Glutamatergic neuron (in vitro differentiated cells): ENCODE measurements around the gene FOSL2. TPM values are rescaled to one million over a fixed set of nuclear protein-coding genes. Genes with fewer than 3 reads are reported as not detected.

Experiments used
- DNase-seq: peaks from one replicate; pipeline ENCODE4 v3.0.0; 2022
- H3K27ac Mint-ChIP-seq: one replicate; pipeline ENCODE4 v1.8.0; 2020; ENCODE audit warnings: mild to moderate bottlenecking, mixed read lengths, inconsistent platforms; ENCODE audit not compliant: unreplicated experiment
- H3K27me3 Mint-ChIP-seq: one replicate; pipeline ENCODE4 v1.8.0; 2020; ENCODE audit warnings: mild to moderate bottlenecking, moderate library complexity, mixed read lengths, inconsistent platforms; ENCODE audit not compliant: unreplicated experiment
- H3K36me3 Mint-ChIP-seq: one replicate; pipeline ENCODE4 v1.8.0; 2020; ENCODE audit warnings: mild to moderate bottlenecking, mixed read lengths, inconsistent platforms; ENCODE audit not compliant: unreplicated experiment
- H3K4me1 Mint-ChIP-seq: one replicate; pipeline ENCODE4 v1.8.0; 2020; ENCODE audit warnings: mild to moderate bottlenecking, low read depth, mixed read lengths, inconsistent platforms; ENCODE audit not compliant: unreplicated experiment
- H3K4me3 Mint-ChIP-seq: one replicate; pipeline ENCODE4 v1.8.0; 2020; ENCODE audit warnings: mild to moderate bottlenecking, mixed read lengths, inconsistent platforms; ENCODE audit not compliant: unreplicated experiment
- H3K9me3 Mint-ChIP-seq: one replicate; pipeline ENCODE4 v1.8.0; 2020; ENCODE audit warnings: mild to moderate bottlenecking, moderate library complexity, mixed read lengths, inconsistent platforms; ENCODE audit not compliant: unreplicated experiment
- CTCF ChIP-seq: fragments of 200-600 bp; sonication (generic); IDR thresholded peaks from one replicate; pipeline ENCODE4 v1.5.0; 2021; ENCODE audit not compliant: partially characterized antibody, unreplicated experiment
- total RNA-seq: library from RNA; stranded (reverse); fragmentation: NEBNext Ultra II Directional; extraction: Animal tissue kit (Norgen Biotek cat#: 25700); gene quantifications from one replicate; pipeline ENCODE4 v1.2.1, GENCODE V29; 2021; ENCODE audit not compliant: unreplicated experiment

Gene FOSL2
- total RNA-seq, 1 donor from 2014 or later, result 2.6 TPM

GRCh38 chr2:28394997-28395333, 2.3 kb downstream of the FOSL2 start:
- no peak for TF ChIP-seq CTCF
- H3K9me3 Mint-ChIP-seq, result peaks cover 8% of the 10 kb centered on the region

GRCh38 chr2:28395334-28396061, 2.8 kb downstream of the FOSL2 start:
- H3K4me3 Mint-ChIP-seq, result no peak overlapping the region
- peaks cover 9% of the 10 kb centered on the region for H3K27me3 Mint-ChIP-seq
- DNase-seq, result no peak
- H3K27ac Mint-ChIP-seq, result no peak overlapping the region
- peaks cover 5% of the 10 kb centered on the region for H3K9me3 Mint-ChIP-seq
- H3K4me1 Mint-ChIP-seq, result peaks cover 3% of the 10 kb centered on the region
- H3K36me3 Mint-ChIP-seq, result no peaks in the 10 kb centered on the region
- TF ChIP-seq CTCF, result no peak

More at GRCh38 chr2:28394997-28395333, 2.3 kb downstream of the FOSL2 start:
- Mint-ChIP-seq H3K27ac (no peak overlapping the region), H3K27me3 (peaks cover 11% of the 10 kb centered on the region), H3K4me1 (no peaks in the 10 kb centered on the region), H3K36me3 (no peaks in the 10 kb centered on the region), H3K4me3 (no peak overlapping the region)
- no peak for DNase-seq

- Mint-ChIP-seq H3K4me1 (peaks cover 3% of the 10 kb centered on the region), H3K27me3 (peaks cover 5% of the 10 kb centered on the region), H3K36me3 (no peaks in the 10 kb centered on the region), H3K9me3 (peaks cover 2% of the 10 kb centered on the region), H3K4me3 (no peak overlapping the region), H3K27ac (no peak overlapping the region)
- TF ChIP-seq CTCF, result peak; percentile 9
- DNase-seq, result no peak
Measured at GRCh38 chr2:28397043-28397381, 4.4 kb downstream of the FOSL2 start.

- Mint-ChIP-seq H3K27ac (no peak overlapping the region), H3K4me1 (peaks cover 3% of the 10 kb centered on the region), H3K4me3 (no peak overlapping the region), H3K9me3 (no peaks in the 10 kb centered on the region), H3K36me3 (no peaks in the 10 kb centered on the region), H3K27me3 (peaks cover 2% of the 10 kb centered on the region)
- no peak for TF ChIP-seq CTCF
- no peak for DNase-seq
Measured at GRCh38 chr2:28398101-28398834, 5.6 kb downstream of the FOSL2 start.

- Mint-ChIP-seq H3K27ac (no peak overlapping the region), H3K36me3 (no peaks in the 10 kb centered on the region), H3K4me1 (peaks cover 3% of the 10 kb centered on the region), H3K27me3 (no peaks in the 10 kb centered on the region), H3K4me3 (no peak overlapping the region), H3K9me3 (no peaks in the 10 kb centered on the region)
- no peak for TF ChIP-seq CTCF
- DNase-seq, result no peak
Measured at GRCh38 chr2:28399289-28399688, 6.6 kb downstream of the FOSL2 start.
